HG03039 (cell line): ENCODE data around the gene GZMB.
"Not testable (repeated sequence)": the region's sequence is repeated elsewhere in the genome, so short reads cannot be mapped to it uniquely, and the experiment has no call there.

Experiments
- ATAC-seq: cut with Tn5 transposase; IDR thresholded peaks from one replicate; pipeline ENCODE4 v1.9.1; 2021; ENCODE audit warnings: mild to moderate bottlenecking, moderate library complexity; ENCODE audit not compliant: unreplicated experiment

GZMB gene

DNA sequence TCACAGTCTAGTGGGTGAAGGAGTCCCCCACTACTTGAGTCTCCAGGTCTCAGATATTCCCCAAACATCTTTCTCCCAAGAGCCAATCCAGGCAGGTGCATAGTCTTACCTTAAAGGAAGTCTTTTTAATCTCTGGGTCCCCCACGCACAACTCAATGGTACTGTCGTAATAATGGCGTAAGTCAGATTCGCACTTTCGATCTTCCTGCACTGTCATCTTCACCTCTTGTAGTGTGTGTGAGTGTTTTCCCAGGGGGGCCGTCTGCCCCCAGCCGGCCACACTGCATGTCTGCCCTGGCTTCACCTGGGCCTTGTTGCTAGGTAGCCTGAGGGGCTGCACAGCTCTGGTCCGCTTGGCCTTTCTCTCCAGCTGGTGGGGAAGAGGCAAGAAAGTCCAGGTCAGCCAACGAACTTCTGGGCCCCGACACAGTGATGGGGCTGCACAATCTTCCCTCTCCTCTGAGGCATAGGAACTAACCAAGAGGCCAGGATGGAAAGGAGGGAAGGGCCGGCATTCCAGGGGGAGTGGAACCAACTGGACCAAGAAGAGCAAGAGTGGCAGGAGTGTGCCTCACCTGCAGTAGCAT, 2.1 kb downstream of the GZMB start:
- no peak for ATAC-seq

DNA sequence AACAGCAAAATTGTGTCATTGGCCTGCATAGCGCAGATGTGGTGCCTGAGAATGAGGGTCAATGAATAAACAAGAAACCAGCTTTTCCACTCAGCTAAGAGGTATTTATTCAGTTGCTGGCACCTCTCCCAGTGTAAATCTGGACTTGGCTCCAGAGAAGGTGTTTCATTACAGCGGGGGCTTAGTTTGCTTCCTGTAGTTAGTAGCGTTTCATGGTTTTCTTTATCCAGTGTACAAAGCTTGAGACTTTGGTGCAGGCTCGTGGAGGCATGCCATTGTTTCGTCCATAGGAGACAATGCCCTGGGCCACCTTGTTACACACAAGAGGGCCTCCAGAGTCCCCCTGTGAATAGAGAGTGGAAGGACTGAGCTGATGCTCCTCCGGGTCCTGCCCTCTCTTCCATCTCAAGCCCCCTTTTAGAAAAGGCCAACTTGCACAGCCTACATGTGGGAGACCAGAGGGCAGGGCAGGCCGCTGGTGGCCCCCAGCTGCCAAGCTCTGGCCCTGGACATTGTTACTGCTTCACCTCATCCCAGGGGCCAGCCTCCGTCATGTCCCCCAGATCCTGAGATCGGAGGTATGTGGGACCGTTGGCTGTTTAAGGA, 3.0 kb downstream of the GZMB start:
- ATAC-seq: no peak

DNA sequence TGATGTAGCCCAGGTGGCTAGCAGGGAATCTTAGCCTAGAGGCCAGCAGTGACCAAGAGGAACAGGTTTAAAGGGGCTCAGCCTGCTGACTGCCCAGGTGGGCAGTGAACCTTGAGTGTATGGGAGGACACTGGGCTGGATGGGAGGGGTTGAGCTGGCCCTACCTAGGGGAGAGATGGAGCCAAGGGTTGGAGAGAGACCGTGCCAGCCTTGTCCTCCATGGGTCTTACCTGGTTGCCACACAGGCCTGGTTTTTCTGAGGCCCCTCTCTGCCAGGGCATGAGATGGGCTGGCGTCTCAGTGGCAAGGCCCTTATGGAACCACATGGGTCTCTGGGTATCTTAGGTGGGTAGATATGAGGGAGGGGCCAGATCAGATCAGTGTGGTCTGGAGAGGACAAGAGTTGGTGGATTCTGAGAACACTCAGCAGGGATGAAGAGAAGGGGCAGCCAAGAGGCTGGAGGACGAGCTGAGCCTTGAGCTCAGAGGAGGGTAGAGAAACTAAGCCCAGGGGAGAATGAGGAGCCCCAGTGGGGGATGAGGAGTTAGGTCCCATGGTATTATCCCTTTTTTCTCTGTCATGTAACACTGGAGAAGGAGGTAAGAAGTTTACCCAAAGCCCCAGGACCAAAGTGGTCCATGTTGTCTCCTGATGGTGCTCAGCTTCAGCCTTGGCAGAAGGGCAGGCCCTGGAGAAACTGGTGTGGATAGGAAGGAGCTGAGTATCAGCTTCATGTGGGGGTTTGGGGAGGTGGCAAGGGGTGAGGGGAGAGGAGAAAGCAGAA, 3.7 kb downstream of the GZMB start:
- no peak for ATAC-seq

DNA sequence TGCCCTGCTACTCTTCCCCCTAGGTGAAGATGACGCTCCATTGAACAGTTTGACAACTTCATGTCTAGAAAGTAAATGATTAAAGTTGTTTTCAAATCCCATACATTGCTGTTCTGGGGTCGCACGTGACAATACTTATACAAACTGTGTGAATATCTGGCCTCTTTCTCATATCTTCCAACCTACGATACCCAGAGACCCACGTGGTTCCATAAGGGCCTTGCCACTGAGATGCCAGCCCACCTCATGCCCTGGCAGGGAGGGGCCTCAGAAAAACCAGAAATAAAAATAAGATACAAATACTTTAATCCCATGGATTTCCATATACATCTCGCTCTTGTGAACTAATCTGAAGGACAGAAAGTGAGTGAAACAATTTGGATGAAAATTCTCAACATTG, 4.5 kb downstream of the GZMB start:
- no peak for ATAC-seq

DNA sequence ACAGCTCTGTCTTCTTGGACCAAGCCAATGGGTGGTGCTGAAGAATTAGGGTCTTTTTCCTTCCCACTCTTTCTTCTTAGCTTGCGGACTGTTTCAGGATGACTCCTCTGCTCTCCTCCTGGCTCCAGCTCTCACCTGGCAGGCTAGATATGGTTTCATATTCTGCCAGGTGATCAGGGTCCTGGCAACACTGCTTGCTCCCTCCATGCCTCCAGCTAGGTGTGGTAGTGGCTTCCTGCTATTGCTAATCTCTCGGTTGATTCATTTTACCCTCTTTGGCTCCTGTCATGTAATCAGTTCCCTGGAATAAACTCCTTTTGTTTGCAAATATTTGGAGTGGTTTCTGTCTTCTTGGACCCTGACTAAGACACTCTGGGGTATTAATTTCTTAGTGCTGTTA, 20.2 kb downstream of the GZMB start:
- ATAC-seq: no peak

DNA sequence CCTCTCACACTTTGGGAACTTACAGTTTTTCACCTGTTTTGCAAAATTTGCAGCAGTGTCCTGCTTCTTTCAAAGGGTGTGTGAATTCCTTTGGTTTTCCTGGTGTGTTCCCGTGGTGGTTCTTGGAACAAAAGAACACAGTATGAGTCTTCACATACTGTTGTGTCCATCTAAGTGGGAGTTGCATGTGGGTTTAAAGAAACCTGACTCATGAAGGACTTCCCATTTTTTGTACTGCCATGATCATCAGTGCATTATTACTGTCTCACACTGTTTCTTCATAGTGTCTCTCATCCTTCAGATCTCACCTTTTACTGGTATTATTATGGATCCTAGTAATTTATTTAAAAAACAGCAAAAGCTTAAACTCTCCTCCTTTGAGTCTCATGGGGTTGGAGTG, 20.7 kb downstream of the GZMB start:
- no peak for ATAC-seq

DNA sequence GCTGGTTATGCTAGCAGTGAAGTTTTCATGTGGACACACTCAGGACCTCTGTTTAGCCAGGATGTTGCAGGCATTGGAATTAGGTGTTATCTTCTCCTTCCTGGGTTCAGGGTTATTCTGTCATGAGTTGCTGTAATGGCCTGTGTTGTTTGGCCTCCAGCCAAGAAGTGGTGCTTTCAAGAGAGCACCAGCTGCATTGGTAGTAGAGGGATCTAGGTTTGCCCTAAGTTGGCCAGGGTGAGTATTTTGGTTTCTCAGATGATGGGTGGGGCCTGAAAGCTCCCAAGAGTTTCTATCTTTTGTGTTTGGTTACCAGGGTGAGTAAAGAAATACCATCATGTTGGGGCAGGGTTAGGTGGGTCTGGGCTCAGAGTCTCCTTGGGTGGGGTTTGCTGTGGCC, 21.8 kb downstream of the GZMB start:
- ATAC-seq: no peak

DNA sequence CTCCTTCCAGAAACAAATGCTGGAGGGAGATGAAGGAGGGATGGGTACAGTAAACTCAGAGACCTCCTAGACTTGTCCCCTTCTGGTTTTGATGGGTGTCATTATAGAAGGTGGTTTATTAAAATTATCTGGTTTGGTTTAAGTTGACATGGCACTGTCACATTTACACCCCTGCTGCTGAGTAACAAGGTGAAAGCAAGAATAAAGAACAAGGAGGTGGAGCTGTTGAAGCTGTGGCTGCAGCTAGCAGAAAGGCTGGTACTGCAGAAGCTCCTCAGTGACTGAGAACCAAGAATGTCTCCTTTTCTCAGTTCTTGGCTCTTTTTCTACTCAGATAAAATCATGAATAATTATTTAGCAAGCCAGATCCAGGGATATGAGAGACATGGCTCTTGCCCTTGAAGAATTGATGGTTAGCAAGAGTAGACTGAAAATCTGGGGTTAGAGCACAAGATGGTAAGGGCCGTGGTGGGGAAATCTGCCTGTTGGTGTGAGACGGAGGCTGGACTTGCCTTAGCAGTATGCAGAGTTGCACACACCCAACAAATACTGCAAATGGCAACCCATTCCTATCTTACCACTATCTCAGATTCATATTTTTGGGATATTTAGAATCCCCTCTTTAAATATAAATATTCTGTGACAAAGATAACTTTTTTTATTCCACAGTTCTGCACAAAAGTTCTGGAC, 24.2 kb downstream of the GZMB start, which contains the start of gene GZMH:
Gene GZMH (minus strand): TSS at position 31 of the 690 bp plus-strand sequence. CDS start 72 bp downstream, outside the sequence.
- no peak for ATAC-seq

DNA sequence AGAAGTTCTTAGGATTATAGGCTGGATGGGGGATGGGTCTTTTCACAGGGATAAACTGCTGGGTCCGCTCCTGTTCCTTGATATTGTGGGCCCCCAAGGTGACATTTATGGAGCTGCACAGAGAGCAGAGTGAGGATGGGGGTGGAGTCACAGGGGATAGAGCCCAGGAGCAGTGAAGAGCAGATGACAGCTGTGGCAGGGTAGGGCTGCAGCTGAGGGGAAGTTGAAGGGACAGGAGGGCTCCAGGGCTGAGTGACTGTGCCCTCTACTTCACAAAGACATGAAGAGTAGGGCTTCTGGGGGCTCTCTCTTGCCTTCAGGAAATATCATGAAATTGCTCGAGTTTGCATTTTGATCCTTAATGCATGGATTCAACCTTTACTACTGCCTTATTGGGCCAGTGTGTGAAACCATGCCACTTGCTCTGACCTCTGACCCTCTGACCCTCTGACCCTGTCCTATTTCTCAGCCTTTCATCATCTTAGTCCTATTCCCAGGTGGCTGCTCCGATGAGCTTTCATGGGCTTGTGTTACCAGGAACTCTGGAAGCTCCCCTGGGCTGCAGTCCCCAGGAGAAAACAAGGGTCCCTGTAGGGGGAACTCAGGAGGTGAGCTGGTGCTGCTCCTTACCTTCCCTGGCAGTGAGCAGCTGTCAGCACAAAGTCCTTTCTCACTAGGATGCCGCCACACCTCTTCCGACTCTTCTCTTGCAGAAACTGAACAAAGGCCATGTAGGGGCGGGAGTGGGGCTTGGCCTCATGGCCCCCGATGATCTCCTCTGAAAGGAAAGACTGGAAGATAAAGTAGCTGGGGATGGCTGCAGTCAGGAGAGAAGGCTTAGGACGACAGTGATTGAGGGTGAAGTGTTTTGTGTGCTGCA, 26.1 kb downstream of the GZMB start:
- no peak for ATAC-seq

DNA sequence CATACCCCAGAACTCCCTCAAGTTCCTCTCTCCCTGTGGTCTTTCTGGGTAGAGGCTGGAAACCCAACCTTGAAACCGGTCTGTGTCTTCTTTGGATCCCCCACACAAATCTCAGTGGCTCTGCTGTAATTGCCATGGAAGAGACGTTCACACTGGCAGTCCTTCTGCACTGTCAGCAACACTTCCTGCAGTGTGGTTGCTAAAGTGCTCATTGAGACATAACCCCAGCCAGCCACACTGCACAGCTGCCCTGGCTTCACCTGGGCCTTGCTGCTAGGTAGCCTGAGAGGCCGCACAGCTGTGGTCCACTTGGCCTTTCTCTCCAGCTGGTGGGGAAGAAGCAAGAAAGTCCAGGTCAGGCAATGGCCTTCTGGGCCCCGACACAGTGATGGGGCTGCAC, 26.9 kb downstream of the GZMB start:
- ATAC-seq: no peak

DNA sequence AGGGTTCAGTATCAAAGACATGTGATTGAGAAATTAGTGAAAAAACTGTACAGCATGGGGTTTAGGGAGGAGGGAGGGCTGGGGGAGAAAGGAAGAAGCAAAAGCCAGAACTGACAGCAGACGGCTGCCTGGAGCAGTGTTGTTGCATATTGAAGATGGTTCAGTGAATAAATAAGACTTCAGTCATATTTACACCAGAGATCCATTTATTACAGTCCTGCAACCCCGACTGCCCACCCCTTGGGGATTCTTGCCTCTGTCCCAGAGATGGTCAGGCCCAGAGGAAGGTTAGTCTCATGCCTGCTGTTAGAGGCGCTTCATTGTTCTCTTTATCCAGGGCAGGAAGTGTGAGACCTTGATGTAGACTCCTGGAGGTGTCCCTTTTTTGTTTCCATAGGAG, 27.7 kb downstream of the GZMB start:
- no peak for ATAC-seq

DNA sequence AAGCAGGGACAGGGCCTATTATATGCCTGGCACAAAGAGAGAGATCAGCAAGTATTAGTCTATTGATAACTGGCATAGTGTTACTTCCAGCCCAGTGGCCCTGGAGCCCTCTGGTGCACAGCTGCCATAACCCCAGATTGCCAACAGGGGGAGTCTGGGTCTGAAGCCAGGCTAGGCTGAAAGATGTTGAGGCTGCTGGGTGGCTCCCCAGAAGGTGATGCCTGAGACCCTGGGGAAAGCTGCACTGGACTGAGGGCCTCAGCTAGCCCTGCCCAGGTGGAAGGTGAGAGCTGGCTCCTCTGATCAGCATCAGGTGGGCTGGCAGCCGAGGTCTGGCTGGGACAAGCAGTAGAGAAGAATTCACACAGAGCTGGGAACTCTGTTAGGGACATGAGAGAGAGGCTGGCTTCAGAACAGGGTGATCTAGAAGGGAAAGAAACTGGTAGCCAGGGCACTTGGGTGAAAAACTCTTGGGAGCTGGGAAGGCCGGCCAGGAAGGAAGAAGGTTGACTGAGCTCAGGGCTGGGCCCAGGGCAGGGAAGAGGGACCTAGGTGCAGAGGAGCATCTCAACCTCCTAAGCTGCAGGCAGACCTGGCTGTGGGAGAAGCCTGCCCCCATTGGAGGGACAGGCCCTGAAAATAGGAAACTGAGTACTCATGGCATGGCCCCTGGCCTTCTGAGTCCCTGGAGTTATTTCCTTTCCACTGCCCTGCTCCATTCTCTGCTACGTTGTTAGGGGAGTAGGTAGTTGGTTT, 28.4 kb downstream of the GZMB start:
- ATAC-seq: peak; percentile 54

DNA sequence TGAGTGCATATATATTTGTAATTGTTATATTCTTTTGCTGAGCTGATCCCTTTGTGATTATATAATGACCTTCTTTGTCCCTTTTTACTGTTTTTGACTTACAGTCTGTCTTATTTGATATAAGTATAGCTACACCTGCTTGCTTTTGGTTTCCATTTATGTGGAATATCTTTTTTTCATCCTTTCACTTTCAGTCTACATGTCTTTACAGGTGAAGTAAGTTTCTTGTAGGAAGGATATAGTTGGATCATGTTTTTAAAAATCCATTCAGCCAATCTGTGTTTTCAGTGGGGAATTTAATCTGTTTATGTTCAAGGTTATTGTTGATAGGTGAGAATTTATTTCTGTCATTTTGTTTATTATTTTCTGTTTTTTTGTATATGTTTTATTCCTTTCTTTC, 36.6 kb downstream of the GZMB start:
- no peak for ATAC-seq

DNA sequence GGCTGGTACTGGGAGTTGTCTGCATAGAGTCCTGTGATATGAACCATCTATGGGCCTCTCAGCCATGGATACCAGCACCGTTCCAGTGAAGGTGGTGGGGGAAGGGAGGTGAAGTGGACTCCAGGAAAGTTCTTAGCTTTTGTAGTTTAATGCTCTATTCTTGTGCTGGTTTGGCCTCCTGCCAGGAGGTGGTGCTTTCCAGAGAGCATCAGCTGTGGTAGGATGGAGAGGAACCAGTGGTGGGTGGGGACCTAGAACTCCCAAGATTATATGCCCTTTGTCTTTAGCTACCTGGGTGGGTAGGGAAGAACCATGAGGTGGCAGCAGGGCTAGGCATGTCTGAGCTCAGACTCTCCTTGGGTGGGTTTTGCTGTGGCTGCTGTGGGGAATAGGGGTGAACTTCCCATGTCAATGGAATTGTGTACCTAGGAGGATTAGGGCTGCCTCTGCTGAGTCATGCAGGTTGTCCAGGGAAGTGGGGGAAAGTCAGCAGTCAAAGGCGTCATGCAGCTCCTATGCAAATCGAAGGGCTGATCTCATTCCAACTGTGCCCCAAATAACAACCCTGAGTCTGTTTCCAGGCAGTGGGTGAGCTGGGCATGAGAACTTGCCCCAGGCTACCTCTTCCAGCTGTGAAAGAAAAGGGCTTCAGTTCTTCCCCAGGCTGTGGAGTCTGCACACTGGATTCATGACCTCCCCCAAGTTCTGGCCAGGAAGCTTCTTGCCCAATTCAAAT, 38.7 kb downstream of the GZMB start:
- ATAC-seq: no peak

DNA sequence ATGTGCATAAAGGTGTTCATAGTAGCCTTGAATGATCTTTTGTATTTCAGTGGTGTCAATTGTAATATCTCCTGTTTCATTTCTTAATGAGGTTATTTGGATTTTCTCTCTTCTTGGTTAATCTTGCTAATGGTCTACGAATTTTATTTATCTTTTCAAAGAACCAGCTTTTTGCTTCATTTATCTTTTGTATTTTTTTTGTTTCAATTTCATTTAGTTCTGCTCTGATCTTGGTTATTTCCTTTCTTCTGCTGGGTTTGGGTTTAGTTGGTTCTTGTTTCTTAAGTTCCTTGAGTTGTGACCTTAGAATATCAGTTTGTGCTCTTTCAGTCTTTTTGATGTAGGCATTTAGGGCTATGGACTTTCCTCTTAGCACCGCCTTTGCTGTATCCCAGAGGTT, 43.0 kb downstream of the GZMB start:
- ATAC-seq: not testable (repeated sequence)

DNA sequence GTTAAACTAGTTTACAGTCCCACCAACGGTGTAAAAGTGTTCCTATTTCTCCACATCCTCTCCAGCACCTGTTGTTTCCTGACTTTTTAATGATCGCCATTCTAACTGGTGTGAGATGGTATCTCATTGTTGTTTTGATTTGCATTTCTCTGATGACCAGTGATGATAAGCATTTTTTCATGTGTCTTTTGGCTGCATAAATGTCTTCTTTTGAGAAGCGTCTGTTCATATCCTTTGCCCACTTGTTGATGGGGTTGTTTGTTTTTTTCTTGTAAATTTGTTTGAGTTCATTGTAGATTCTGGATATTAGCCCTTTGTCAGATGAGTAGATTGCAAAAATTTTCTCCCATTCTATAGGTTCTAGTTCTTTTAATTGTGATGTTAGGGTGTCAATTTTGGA, 49.6 kb downstream of the GZMB start:
- not testable (repeated sequence) for ATAC-seq
